ENCODE results near the gene RBBP8.
"Not testable (repeated sequence)": the region's sequence is repeated elsewhere in the genome, so short reads cannot be mapped to it uniquely, and the experiment has no call there.

The RBBP8 gene

GRCh38 chr18:22946846-22947245, 13.7 kb downstream of the RBBP8 start:
- Histone ChIP-seq H3K27me3 (no peaks in the 10 kb centered on the region), H3K9me3 (no peaks in the 10 kb centered on the region), H3K36me3 (peaks cover 5% of the 10 kb centered on the region), H3K4me1 (no peaks in the 10 kb centered on the region), H3K4me3 (ENCODE audit: low read depth, low read length) (no peak overlapping the region)
- DNase-seq = no peak
- TF ChIP-seq, protein P1, sequence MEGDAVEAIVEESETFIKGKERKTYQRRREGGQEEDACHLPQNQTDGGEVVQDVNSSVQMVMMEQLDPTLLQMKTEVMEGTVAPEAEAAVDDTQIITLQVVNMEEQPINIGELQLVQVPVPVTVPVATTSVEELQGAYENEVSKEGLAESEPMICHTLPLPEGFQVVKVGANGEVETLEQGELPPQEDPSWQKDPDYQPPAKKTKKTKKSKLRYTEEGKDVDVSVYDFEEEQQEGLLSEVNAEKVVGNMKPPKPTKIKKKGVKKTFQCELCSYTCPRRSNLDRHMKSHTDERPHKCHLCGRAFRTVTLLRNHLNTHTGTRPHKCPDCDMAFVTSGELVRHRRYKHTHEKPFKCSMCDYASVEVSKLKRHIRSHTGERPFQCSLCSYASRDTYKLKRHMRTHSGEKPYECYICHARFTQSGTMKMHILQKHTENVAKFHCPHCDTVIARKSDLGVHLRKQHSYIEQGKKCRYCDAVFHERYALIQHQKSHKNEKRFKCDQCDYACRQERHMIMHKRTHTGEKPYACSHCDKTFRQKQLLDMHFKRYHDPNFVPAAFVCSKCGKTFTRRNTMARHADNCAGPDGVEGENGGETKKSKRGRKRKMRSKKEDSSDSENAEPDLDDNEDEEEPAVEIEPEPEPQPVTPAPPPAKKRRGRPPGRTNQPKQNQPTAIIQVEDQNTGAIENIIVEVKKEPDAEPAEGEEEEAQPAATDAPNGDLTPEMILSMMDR (IDR thresholded peaks at IDR 0.05; ENCODE audit: low read depth, low read length) = no peak

- TF ChIP-seq, protein P1 (IDR thresholded peaks at IDR 0.05; ENCODE audit: low read depth, low read length) = no peak
- H3K9me3 ChIP-seq = no peaks in the 10 kb centered on the region
- no peaks in the 10 kb centered on the region for H3K27me3 ChIP-seq
- no peak for DNase-seq
- H3K4me1 ChIP-seq = no peaks in the 10 kb centered on the region
- no peak overlapping the region for H3K4me3 ChIP-seq (ENCODE audit: low read depth, low read length)
- H3K36me3 ChIP-seq = peaks cover 8% of the 10 kb centered on the region
Measured at GRCh38 chr18:22951823-22952222, 18.7 kb downstream of the RBBP8 start.

DNA sequence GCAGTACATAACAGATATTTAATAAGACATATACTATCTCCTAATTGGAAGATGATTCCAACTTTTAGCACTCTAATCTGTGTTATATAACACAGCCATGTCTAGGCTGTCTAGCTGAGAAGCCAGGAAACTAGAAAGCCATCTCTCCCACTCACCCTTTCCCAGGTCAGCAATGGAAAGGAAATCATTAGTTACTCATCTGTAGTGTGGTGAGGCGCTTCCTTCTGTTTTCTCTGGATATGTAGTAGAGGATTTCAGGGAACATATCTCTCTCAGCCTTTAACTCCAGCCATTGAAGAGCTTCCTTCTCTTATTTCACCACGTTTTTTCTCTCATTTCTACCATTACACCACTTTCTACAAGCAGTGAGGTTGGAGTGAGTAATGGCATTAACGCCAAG, 19.4 kb downstream of the RBBP8 start:
- H3K9me3 ChIP-seq = no peaks in the 10 kb centered on the region
- no peak for DNase-seq
- TF ChIP-seq, protein P1 (IDR thresholded peaks at IDR 0.05; ENCODE audit: low read depth, low read length) = no peak
- no peak overlapping the region for H3K4me3 ChIP-seq (ENCODE audit: low read depth, low read length)
- no peaks in the 10 kb centered on the region for H3K27me3 ChIP-seq
- H3K36me3 ChIP-seq = peaks cover 8% of the 10 kb centered on the region
- no peaks in the 10 kb centered on the region for H3K4me1 ChIP-seq

DNA sequence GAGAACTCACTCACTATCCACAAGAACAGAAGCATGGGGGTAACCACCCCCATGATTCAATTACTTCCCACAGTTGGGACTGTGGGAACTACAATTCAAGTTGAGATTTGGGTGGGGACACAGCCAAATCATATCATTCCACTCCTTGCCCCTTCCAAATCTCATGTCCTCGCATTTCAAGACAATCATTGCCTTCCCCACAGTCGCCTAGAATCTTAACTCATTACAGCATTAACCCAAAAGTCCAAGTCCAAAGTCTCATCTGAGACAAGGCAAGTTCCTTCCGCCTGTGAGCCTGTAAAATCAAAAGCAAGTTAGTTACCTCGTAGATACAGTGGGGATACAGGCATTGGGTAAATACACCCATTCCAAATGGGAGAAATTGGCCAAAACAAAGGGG, 20.9 kb downstream of the RBBP8 start:
- DNase-seq; H3K27me3 ChIP-seq; H3K9me3 ChIP-seq; H3K4me3 ChIP-seq (ENCODE audit: low read depth, low read length); H3K36me3 ChIP-seq; H3K4me1 ChIP-seq: not testable (repeated sequence)

DNA sequence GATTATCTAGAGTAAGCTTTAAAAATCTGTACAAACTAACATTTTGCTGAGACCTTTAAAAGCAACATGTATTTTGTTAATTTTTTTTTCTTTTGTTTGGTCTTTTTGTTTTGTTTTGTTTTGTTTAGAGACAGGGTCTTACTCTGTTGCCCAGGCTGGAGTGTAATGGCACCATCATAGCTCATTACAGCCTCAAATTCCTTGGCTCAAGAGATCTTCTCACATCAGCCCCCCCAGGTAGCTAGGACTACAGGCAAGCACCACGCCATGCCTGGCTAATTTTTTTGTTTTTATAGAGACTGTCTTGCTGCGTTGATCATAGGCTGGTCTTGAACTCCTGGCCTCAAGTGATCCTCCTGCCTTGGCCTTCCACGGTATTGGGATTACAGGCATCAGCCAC, 23.1 kb downstream of the RBBP8 start:
- H3K27me3 ChIP-seq = no peaks in the 10 kb centered on the region
- no peak overlapping the region for H3K4me3 ChIP-seq (ENCODE audit: low read depth, low read length)
- peaks cover 3% of the 10 kb centered on the region; the same call in 1 of the 2 replicates for H3K36me3 ChIP-seq
- H3K9me3 ChIP-seq = no peaks in the 10 kb centered on the region
- TF ChIP-seq, protein P1 (IDR thresholded peaks at IDR 0.05; ENCODE audit: low read depth, low read length) = no peak
- DNase-seq = no peak
- no peaks in the 10 kb centered on the region for H3K4me1 ChIP-seq

- Histone ChIP-seq H3K4me1 (no peaks in the 10 kb centered on the region), H3K4me3 (ENCODE audit: low read depth, low read length) (no peak overlapping the region), H3K27me3 (no peaks in the 10 kb centered on the region), H3K36me3 (no peaks in the 10 kb centered on the region), H3K9me3 (no peaks in the 10 kb centered on the region)
- DNase-seq = no peak
- TF ChIP-seq, protein P1 (IDR thresholded peaks at IDR 0.05; ENCODE audit: low read depth, low read length) = no peak
Measured at GRCh38 chr18:22961156-22961555, 28.0 kb downstream of the RBBP8 start.

DNA sequence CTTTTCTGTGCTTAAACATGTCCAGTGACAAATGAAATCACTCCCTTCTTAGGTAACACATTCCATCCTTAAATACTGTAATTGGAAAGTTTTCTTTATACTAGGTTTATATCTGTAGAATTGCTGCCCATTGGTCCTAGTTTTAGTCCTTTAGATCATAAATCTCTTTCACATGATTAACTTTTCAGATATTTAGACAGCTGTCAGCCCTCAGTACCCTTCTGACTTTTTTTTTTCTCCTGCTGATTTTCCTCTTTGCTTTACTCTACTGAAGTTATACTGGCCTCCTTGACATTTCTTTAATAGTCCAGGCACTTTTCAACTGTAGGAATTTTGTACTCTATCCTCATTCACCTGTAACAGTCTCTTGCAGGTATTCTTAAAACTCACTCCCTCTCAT, 28.9 kb downstream of the RBBP8 start:
- Histone ChIP-seq H3K27me3 (no peaks in the 10 kb centered on the region), H3K4me3 (ENCODE audit: low read depth, low read length) (no peak overlapping the region), H3K4me1 (no peaks in the 10 kb centered on the region), H3K36me3 (no peaks in the 10 kb centered on the region), H3K9me3 (no peaks in the 10 kb centered on the region)
- no peak for DNase-seq
- TF ChIP-seq, protein P1 (IDR thresholded peaks at IDR 0.05; ENCODE audit: low read depth, low read length) = no peak

All from BE2C (cell line).